Neural progenitor cell (in vitro differentiated cells): ENCODE measurements around the gene KCNMA1.

Source experiments
- EZH2 ChIP-seq: fragments of 200-600 bp; sonication (generic); IDR thresholded peaks from 2 replicates; pipeline ENCODE4 v1.6.1; 2017; ENCODE audit warnings: antibody characterized with exemption, mild to moderate bottlenecking, moderate library complexity
- TF ChIP-seq, protein P1 (sequence below): fragments of 200-600 bp; sonication (generic); IDR thresholded peaks from 2 replicates; pipeline ENCODE4 v1.5.1; 2017; ENCODE audit warnings: antibody characterized with exemption, mild to moderate bottlenecking

DNA sequence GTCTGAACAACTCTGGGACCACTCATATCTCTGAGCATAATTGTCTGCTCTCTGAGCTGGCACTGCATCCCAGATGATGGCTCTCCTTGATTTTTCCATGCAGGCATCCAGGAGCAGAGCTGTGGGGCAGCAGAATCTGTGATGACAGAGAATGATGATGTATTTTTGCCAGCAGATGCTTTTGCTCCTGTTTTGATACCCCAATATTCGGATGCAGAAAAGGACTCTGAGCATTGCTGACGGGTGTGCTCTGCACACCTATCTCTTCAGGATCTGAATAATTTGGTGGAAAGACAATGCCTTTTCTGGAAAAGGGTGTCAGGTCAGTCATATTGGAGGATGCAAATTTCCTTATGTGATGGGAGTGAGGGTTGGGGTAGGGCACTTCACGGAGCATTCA lies 735.9 kb downstream of the KCNMA1 start:
- TF ChIP-seq, protein P1, sequence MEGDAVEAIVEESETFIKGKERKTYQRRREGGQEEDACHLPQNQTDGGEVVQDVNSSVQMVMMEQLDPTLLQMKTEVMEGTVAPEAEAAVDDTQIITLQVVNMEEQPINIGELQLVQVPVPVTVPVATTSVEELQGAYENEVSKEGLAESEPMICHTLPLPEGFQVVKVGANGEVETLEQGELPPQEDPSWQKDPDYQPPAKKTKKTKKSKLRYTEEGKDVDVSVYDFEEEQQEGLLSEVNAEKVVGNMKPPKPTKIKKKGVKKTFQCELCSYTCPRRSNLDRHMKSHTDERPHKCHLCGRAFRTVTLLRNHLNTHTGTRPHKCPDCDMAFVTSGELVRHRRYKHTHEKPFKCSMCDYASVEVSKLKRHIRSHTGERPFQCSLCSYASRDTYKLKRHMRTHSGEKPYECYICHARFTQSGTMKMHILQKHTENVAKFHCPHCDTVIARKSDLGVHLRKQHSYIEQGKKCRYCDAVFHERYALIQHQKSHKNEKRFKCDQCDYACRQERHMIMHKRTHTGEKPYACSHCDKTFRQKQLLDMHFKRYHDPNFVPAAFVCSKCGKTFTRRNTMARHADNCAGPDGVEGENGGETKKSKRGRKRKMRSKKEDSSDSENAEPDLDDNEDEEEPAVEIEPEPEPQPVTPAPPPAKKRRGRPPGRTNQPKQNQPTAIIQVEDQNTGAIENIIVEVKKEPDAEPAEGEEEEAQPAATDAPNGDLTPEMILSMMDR = no peak
- TF ChIP-seq EZH2 = no peak
